B cell (primary cell): ENCODE data around the gene MRPL14. TPM values are rescaled to one million over a fixed set of nuclear protein-coding genes. Genes with fewer than 3 reads are reported as not detected.

Experiments used
- ATAC-seq: fragments of 200-7000 bp; cut with Tn5 transposase; one replicate; pipeline ENCODE4 v1.10.0; 2021; ENCODE audit warnings: low read depth, mild to moderate bottlenecking, moderate number of reproducible peaks, moderate library complexity
- CTCF ChIA-PET: fragments of 350-600 bp; sonication (Branson Sonifier 250); formaldehyde crosslinking; loops from one replicate; lab custom pipeline; 2021; ENCODE audit warnings: antibody characterized with exemption, inconsistent platforms; lab: Charles Lee
- POLR2A ChIA-PET: fragments of 350-600 bp; sonication (Branson Sonifier 250); formaldehyde crosslinking; loops from one replicate; lab custom pipeline; 2021; ENCODE audit warnings: antibody characterized with exemption; lab: Charles Lee
- DNase-seq: peaks from one replicate; pipeline ENCODE4 v3.0.0; 2013
- H2AFZ ChIP-seq: 2 replicates; pipeline ENCODE4 v1.6.1; 2012; ENCODE audit warnings: mild to moderate bottlenecking, low read depth, low read length; ENCODE audit not compliant: insufficient read depth, poor library complexity, severe bottlenecking
- H3K27ac ChIP-seq, 2 donors: 1 replicate in 1 of 2; 2 replicates in 1 of 2; pipeline ENCODE4 v1.5.1; 2012 to 2013; ENCODE audit warnings: low read length in 2 of 2, mild to moderate bottlenecking in 2 of 2, moderate library complexity in 1 of 2
- H3K27me3 ChIP-seq, 4 experiments: fragments of 200-600 bp in 1 of 4; sonication (generic) in 1 of 4; replicated peaks in 1 of 4; 1 replicate in 2 of 4; 2 replicates in 2 of 4; pipeline versions ENCODE4 v1.6.1 to v1.7.0; 2013 to 2016; ENCODE audit warnings: low read length in 3 of 4, mild to moderate bottlenecking in 2 of 4, mixed read lengths in 1 of 4, moderate library complexity in 1 of 4; ENCODE audit not compliant: insufficient read depth in 4 of 4, control insufficient read depth in 3 of 4; ENCODE audit errors: control extremely low read depth in 1 of 4
- H3K36me3 ChIP-seq, 2 experiments: replicated peaks in 1 of 2; 1 replicate in 1 of 2; 2 replicates in 1 of 2; pipeline versions ENCODE4 v1.6.1 to v1.7.1; 2013; ENCODE audit warnings: low read length in 1 of 2; ENCODE audit not compliant: insufficient read depth in 2 of 2, control insufficient read depth in 1 of 2; ENCODE audit errors: control extremely low read depth in 1 of 2, extremely low read depth in 1 of 2
- H3K4me1 ChIP-seq, 2 donors: fragments of 200-600 bp in 1 of 2; sonication (generic) in 1 of 2; 1 replicate in 1 of 2; 2 replicates in 1 of 2; pipeline versions ENCODE4 v1.5.1 to v1.6.1; 2013 to 2017; ENCODE audit warnings: low read length in 2 of 2; ENCODE audit not compliant: control insufficient read depth in 2 of 2, insufficient read depth in 2 of 2
- H3K4me2 ChIP-seq: replicated peaks from 2 replicates; pipeline ENCODE3; 2012; ENCODE audit warnings: mild to moderate bottlenecking, low read depth, low read length; ENCODE audit not compliant: poor library complexity, severe bottlenecking
- H3K4me3 ChIP-seq, 5 experiments: fragments of 200-600 bp in 1 of 5; sonication (generic) in 1 of 5; 1 replicate in 3 of 5; 2 replicates in 2 of 5; pipeline versions ENCODE4 v1.5.1 to v1.7.0; 2011 to 2016; ENCODE audit warnings: low read length in 4 of 5, mild to moderate bottlenecking in 4 of 5, low read depth in 2 of 5, control low read depth in 1 of 5, moderate library complexity in 1 of 5; ENCODE audit not compliant: insufficient read depth in 1 of 5; ENCODE audit errors: control extremely low read depth in 1 of 5, extremely low read depth in 1 of 5
- H3K79me2 ChIP-seq: fragments of 200-600 bp; sonication (generic); one replicate; pipeline ENCODE4 v1.6.0; 2016; ENCODE audit warnings: low read length; ENCODE audit not compliant: control insufficient read depth, insufficient read depth
- H3K9ac ChIP-seq: fragments of 200-600 bp; sonication (generic); 2 replicates; pipeline ENCODE4 v1.6.1; 2017; ENCODE audit warnings: mild to moderate bottlenecking, low read length, moderate library complexity
- H3K9me3 ChIP-seq, 3 donors: one replicate each; pipeline versions ENCODE4 v1.6.1 to v1.7.1; 2013; ENCODE audit warnings: low read length in 2 of 3; ENCODE audit not compliant: control insufficient read depth in 2 of 3, insufficient read depth in 1 of 3; ENCODE audit errors: control extremely low read depth in 1 of 3
- H4K20me1 ChIP-seq: 2 replicates; pipeline ENCODE4 v1.6.0; 2012; ENCODE audit warnings: mild to moderate bottlenecking, low read length; ENCODE audit not compliant: insufficient read depth, control insufficient read depth, poor library complexity, severe bottlenecking
- H3K27ac Mint-ChIP-seq: one replicate; pipeline ENCODE4 v1.8.0; 2021; ENCODE audit warnings: mixed read lengths
- H3K27me3 Mint-ChIP-seq: one replicate; pipeline ENCODE4 v1.8.0; 2021; ENCODE audit warnings: mixed read lengths
- H3K4me1 Mint-ChIP-seq: one replicate; pipeline ENCODE4 v1.8.0; 2021; ENCODE audit warnings: mixed read lengths
- H3K4me3 Mint-ChIP-seq: one replicate; pipeline ENCODE4 v1.8.0; 2021; ENCODE audit warnings: mixed read lengths
- H3K9me3 Mint-ChIP-seq: one replicate; pipeline ENCODE4 v1.8.0; 2022; ENCODE audit warnings: mixed read lengths; ENCODE audit not compliant: insufficient read depth
- CTCF ChIP-seq: fragments of 200-600 bp; IDR thresholded peaks from one replicate; pipeline ENCODE4 v1.8.0; 2022; ENCODE audit warnings: antibody characterized with exemption, mild to moderate bottlenecking
- EZH2 ChIP-seq: IDR thresholded peaks from 2 replicates; pipeline ENCODE4 v1.6.1; 2012; ENCODE audit warnings: borderline replicate concordance, low read depth, mild to moderate bottlenecking, moderate library complexity, low read length; ENCODE audit not compliant: insufficient read depth, poor library complexity, severe bottlenecking
- WGBS: methylation state at CpG from one replicate; pipeline ENCODE4 v1.1.5; 2013; ENCODE audit warnings: missing lambda C conversion rate; ENCODE audit not compliant: insufficient coverage; 5-methylcytosine and 5-hydroxymethylcytosine counted together
- intact Hi-C: fragments of 100-400 bp; cut with micrococcal nuclease; formaldehyde crosslinking; loops from one replicate; pipeline ENCODE4 v1.10.0; 2022
- polyA plus RNA-seq: library from polyadenylated mRNA; depleted of rRNA; stranded (reverse); fragments of >200 nt; gene quantifications from 2 replicates; pipeline ENCODE4 v1.2.3, GENCODE V29; 2012
- total RNA-seq, 2 donors: library from RNA; stranded (reverse); fragments of 120-200 nt in 1 of 2; gene quantifications; 1 replicate in 1 of 2; 2 replicates in 1 of 2; pipeline versions ENCODE4 v1.2.3 to v1.2.4, GENCODE V29; 2013 to 2022

Gene MRPL14
- total and polyA plus RNA-seq, 2 donors (not counting 1 experiment from before 2014, with no cell fraction given), result 16.7 to 23.5 TPM

GRCh38 chr6:44105146-44105545 is 22.1 kb downstream of the MRPL14 start:
- peaks cover 6% of the 10 kb centered on the region for H4K20me1 ChIP-seq
- peaks cover 2% of the 10 kb centered on the region for H3K4me1 Mint-ChIP-seq
- POLR2A ChIA-PET, result no interaction called here
- H3K36me3 ChIP-seq, result peaks cover 2 to 24% of the 10 kb centered on the region in 2 experiments
- ATAC-seq (no peak), DNase-seq (no peak)
- TF ChIP-seq EZH2 (no peak), CTCF (no peak)
- no peak overlapping the region for H3K4me2 ChIP-seq
- H3K27ac ChIP-seq, result no peak overlapping the region
- H3K79me2 ChIP-seq, result peaks cover 3% of the 10 kb centered on the region
- no peak overlapping the region for H3K27ac Mint-ChIP-seq
- H3K4me3 ChIP-seq, result no peak overlapping the region
- no peaks in the 10 kb centered on the region for H3K27me3 Mint-ChIP-seq
- H3K4me3 Mint-ChIP-seq, result no peak overlapping the region
- H3K9me3 ChIP-seq, result no peaks in the 10 kb centered on the region
- no peak overlapping the region for H2AFZ ChIP-seq
- H3K27me3 ChIP-seq, result no peaks in the 10 kb centered on the region
- H3K4me1 ChIP-seq, result no peaks in the 10 kb centered on the region
- no peaks in the 10 kb centered on the region for H3K9me3 Mint-ChIP-seq
- 77% methylated on average over 4 of the region's 7 CpGs for WGBS
- intact Hi-C loops, result no loop called here
- no peak overlapping the region for H3K9ac ChIP-seq
- CTCF ChIA-PET, result interaction anchor here (0.8 to 1.8 kb wide), 4 partner anchors 9 to 233 kb away, joined by 3 to 6 read pairs (median 3); no protein-coding TSS in a partner anchor

GRCh38 chr6:44104481-44105021 is 22.7 kb downstream of the MRPL14 start:
- no peak overlapping the region for H3K27ac Mint-ChIP-seq

More at GRCh38 chr6:44104481-44105021, 22.7 kb downstream of the MRPL14 start:
- Histone ChIP-seq H3K4me1 (no peaks in the 10 kb centered on the region), H2AFZ (no peak overlapping the region), H3K9me3 (no peaks in the 10 kb centered on the region), H3K27me3 (no peaks in the 10 kb centered on the region), H3K36me3 (peaks cover 2 to 23% of the 10 kb centered on the region in 2 experiments), H3K79me2 (peaks cover 3% of the 10 kb centered on the region), H3K4me2 (no peak overlapping the region), H3K27ac (no peak overlapping the region), H4K20me1 (peaks cover 6% of the 10 kb centered on the region), H3K9ac (no peak overlapping the region), H3K4me3 (no peak overlapping the region)
- Mint-ChIP-seq H3K4me1 (peaks cover 2% of the 10 kb centered on the region), H3K27me3 (no peaks in the 10 kb centered on the region), H3K9me3 (no peaks in the 10 kb centered on the region), H3K4me3 (no peak overlapping the region)
- intact Hi-C loops, result no loop called here
- ChIA-PET POLR2A (no interaction called here), CTCF (interaction anchor here (1.4 to 1.6 kb wide), 2 partner anchors 16 to 233 kb away, joined by 3 read pairs; no protein-coding TSS in a partner anchor)
- DNase-seq (no peak), ATAC-seq (no peak)
- 100% methylated on average over 2 of the region's 3 CpGs for WGBS
- no peak for TF ChIP-seq EZH2
- TF ChIP-seq CTCF, result no peak
